ENCODE data around the gene AKAP13. TPM values are rescaled to one million over a fixed set of nuclear protein-coding genes. Genes with fewer than 3 reads are reported as not detected.
"Not testable (repeated sequence)": the region's sequence is repeated elsewhere in the genome, so short reads cannot be mapped to it uniquely, and the experiment has no call there.

The AKAP13 gene
- total RNA-seq, 1 donor from 2014 or later, result 238 TPM

GRCh38 chr15:85485956-85486567 is 105.7 kb downstream of the AKAP13 start:
- intact Hi-C loops (cut with DNase I), result no loop called here
- ATAC-seq, result peak; percentile 88
- DNase-seq (ENCODE audit: low spot score), result no peak

- ATAC-seq; intact Hi-C loops (cut with DNase I); DNase-seq (ENCODE audit: low spot score): not testable (repeated sequence)
Measured at GRCh38 chr15:85487796-85488195, 107.4 kb downstream of the AKAP13 start.

- ATAC-seq (no peak), DNase-seq (ENCODE audit: low spot score) (no peak)
- intact Hi-C loops (cut with DNase I), result no loop called here
Measured at GRCh38 chr15:85488997-85489396, 108.6 kb downstream of the AKAP13 start.

GRCh38 chr15:85489773-85490493 is 109.5 kb downstream of the AKAP13 start:
- intact Hi-C loops (cut with DNase I), result loop anchor here (5.0 to 10.0 kb wide), 2 partner anchors 92 to 195 kb away; no protein-coding TSS in a partner anchor
- ATAC-seq, result no peak

GRCh38 chr15:85490856-85491255 is 110.5 kb downstream of the AKAP13 start:
- DNase-seq (ENCODE audit: low spot score) (no peak), ATAC-seq (no peak)
- intact Hi-C loops (cut with DNase I), result loop anchor here (5.0 to 10.0 kb wide), 2 partner anchors 91 to 196 kb away; no protein-coding TSS in a partner anchor

More at GRCh38 chr15:85489773-85490493, 109.5 kb downstream of the AKAP13 start:
- no peak for DNase-seq (ENCODE audit: low spot score)

- ATAC-seq (no peak), DNase-seq (ENCODE audit: low spot score) (no peak)
- intact Hi-C loops (cut with DNase I), result loop anchor here (5.0 to 10.0 kb wide), 2 partner anchors 91 to 197 kb away; no protein-coding TSS in a partner anchor
Measured at GRCh38 chr15:85491691-85492090, 111.3 kb downstream of the AKAP13 start.

- DNase-seq (ENCODE audit: low spot score), result no peak
- intact Hi-C loops (cut with DNase I), result loop anchor here (5.0 to 10.0 kb wide), 2 partner anchors 90 to 198 kb away; no protein-coding TSS in a partner anchor
- no peak for ATAC-seq
Measured at GRCh38 chr15:85492406-85492805, 112.0 kb downstream of the AKAP13 start.

GRCh38 chr15:85493260-85493659 is 112.9 kb downstream of the AKAP13 start:
- DNase-seq (ENCODE audit: low spot score) (no peak), ATAC-seq (no peak)
- intact Hi-C loops (cut with DNase I), result loop anchor here (5.0 to 10.0 kb wide), 2 partner anchors 89 to 198 kb away; no protein-coding TSS in a partner anchor

GRCh38 chr15:85494048-85494777 is 113.8 kb downstream of the AKAP13 start:
- no peak for DNase-seq (ENCODE audit: low spot score)
- no peak for ATAC-seq
- intact Hi-C loops (cut with DNase I), result loop anchor here (5.0 to 10.0 kb wide), 2 partner anchors 88 to 199 kb away; no protein-coding TSS in a partner anchor

GRCh38 chr15:85495096-85495495 is 114.7 kb downstream of the AKAP13 start:
- intact Hi-C loops (cut with DNase I), result loop anchor here (10.0 kb wide), 1 partner anchor 200 kb away; no protein-coding TSS in a partner anchor
- ATAC-seq (no peak), DNase-seq (ENCODE audit: low spot score) (no peak)

- ATAC-seq (no peak), DNase-seq (ENCODE audit: low spot score) (no peak)
- intact Hi-C loops (cut with DNase I), result loop anchor here (10.0 kb wide), 1 partner anchor 201 kb away; no protein-coding TSS in a partner anchor
Measured at GRCh38 chr15:85495544-85495943, 115.1 kb downstream of the AKAP13 start.

- ATAC-seq (no peak), DNase-seq (ENCODE audit: low spot score) (no peak)
- intact Hi-C loops (cut with DNase I), result loop anchor here (10.0 kb wide), 1 partner anchor 201 kb away; no protein-coding TSS in a partner anchor
Measured at GRCh38 chr15:85496151-85496550, 115.7 kb downstream of the AKAP13 start.

- no peak for DNase-seq (ENCODE audit: low spot score)
- intact Hi-C loops (cut with DNase I), result loop anchor here (10.0 kb wide), 1 partner anchor 202 kb away; no protein-coding TSS in a partner anchor
- no peak for ATAC-seq
Measured at GRCh38 chr15:85496551-85497171, 116.3 kb downstream of the AKAP13 start.

- intact Hi-C loops (cut with DNase I), result loop anchor here (10.0 kb wide), 1 partner anchor 202 kb away; no protein-coding TSS in a partner anchor
- DNase-seq (ENCODE audit: low spot score) (no peak), ATAC-seq (no peak)
Measured at GRCh38 chr15:85497172-85497569, 116.8 kb downstream of the AKAP13 start.

- no peak for DNase-seq (ENCODE audit: low spot score)
- intact Hi-C loops (cut with DNase I), result loop anchor here (10.0 kb wide), 1 partner anchor 204 kb away; no protein-coding TSS in a partner anchor
- ATAC-seq, result no peak
Measured at GRCh38 chr15:85498471-85498870, 118.1 kb downstream of the AKAP13 start.

- ATAC-seq, result peak; percentile 37
- no peak for DNase-seq (ENCODE audit: low spot score)
- intact Hi-C loops (cut with DNase I), result loop anchor here (10.0 kb wide), 1 partner anchor 205 kb away; no protein-coding TSS in a partner anchor
Measured at GRCh38 chr15:85499371-85499887, 119.0 kb downstream of the AKAP13 start.

- intact Hi-C loops (cut with DNase I), result no loop called here
- DNase-seq (ENCODE audit: low spot score) (no peak), ATAC-seq (peak; percentile 47)
Measured at GRCh38 chr15:85500060-85500708, 119.8 kb downstream of the AKAP13 start.

GRCh38 chr15:85500729-85501128 is 120.3 kb downstream of the AKAP13 start:
- ATAC-seq (no peak), DNase-seq (ENCODE audit: low spot score) (no peak)
- intact Hi-C loops (cut with DNase I), result no loop called here
